AG09319 (cell line): ENCODE measurements around the gene ADAMTSL2.

Experiments
- DNase-seq: peaks from one replicate; pipeline ENCODE4 v3.0.0-alpha.2; 2010; ENCODE audit warnings: low read depth; ENCODE audit errors: extremely low read depth
- TF ChIP-seq, protein P1 (sequence below): IDR thresholded peaks from 2 replicates; pipeline ENCODE4 v1.5.1; 2011; ENCODE audit warnings: low read depth, mild to moderate bottlenecking, inconsistent platforms, low read length, moderate library complexity

Gene ADAMTSL2

DNA sequence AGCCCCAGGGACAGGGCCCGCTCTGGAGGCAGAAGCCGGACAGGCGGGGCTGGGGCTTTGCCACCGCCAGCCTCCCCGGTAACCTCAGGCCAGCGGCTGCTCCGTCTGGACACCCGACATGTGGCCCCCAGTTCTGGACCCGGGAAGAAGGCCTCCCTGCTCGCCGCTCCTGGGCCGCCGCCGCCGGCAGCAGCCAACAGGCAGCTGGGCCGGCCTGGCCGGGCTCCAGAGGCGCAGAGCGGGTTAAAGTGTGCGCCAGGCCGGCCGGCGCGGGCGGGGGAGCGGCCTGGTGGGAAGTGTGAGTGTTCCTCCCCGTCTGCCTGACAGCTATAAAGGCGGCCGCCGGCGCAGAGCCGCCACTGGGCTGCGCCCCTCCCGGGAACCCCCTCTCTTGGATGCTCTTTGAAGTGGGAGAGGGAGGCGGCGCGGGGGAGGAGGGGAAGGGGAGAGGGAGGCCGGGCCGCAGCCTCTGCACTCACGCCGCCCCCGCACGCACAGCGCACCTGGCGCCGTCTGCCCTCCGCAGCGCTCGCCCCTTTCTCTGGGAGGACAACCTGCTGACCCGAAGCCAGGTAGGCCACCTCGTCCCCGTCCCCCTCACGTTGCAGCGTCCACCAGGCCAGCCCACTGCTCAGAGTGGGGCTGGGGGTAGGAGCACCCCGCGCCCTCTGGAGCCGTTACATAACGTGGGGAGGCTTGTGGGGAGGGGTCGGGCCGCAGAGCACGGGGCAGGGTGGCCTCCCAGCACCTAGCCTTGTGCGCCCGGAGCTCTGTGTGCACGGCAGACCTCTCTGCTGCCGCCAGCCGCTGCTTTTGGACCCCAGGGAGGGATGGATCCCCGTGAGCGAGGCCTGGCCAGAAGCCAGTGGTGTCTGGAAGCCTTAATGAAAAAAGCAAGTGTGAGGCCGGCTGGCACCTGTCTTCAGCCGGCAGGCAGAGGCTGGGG, at the start of gene ADAMTSL2:
ADAMTSL2 (plus strand) TSS at position 359 of the 946 bp plus-strand sequence. CDS start 2,009 bp downstream, outside the sequence.
- no peak for DNase-seq

DNA sequence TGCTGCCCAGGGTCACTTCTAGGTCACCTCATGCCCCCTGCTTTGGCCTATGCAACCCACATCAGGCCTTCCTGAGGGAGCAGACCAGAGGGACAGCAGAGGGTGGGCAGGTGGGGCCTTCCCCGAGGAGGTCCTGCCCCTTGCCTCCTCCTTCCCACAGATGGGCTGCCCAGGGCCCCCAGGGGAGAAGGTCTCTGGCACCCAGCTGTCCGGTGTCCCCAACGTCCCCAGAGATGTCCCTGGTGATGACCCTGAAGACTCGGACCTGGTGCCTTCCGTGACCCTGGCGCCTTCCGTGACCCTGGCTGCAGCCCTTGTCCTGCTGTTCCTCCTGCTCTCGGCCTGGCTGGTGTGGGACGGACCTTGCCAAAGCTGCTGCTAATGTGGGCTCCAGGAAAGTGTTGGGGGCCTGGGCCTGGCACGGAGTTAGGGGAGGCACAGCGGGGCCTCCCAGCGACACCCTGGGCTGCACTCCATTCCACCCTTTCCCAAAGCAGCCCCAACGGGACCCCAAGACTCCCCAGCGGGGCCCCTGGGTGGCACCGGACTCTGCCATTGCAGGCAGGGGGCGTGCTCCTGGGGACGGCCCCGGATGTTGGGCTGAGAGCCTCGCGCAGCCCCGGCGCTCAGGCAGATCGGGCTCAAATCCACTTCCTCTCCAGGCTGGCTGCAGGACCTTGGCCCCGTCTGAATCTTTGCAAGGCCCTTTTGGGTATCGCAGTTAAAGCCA, 48.8 kb upstream of the ADAMTSL2 start:
- no peak for DNase-seq
- TF ChIP-seq, protein P1, sequence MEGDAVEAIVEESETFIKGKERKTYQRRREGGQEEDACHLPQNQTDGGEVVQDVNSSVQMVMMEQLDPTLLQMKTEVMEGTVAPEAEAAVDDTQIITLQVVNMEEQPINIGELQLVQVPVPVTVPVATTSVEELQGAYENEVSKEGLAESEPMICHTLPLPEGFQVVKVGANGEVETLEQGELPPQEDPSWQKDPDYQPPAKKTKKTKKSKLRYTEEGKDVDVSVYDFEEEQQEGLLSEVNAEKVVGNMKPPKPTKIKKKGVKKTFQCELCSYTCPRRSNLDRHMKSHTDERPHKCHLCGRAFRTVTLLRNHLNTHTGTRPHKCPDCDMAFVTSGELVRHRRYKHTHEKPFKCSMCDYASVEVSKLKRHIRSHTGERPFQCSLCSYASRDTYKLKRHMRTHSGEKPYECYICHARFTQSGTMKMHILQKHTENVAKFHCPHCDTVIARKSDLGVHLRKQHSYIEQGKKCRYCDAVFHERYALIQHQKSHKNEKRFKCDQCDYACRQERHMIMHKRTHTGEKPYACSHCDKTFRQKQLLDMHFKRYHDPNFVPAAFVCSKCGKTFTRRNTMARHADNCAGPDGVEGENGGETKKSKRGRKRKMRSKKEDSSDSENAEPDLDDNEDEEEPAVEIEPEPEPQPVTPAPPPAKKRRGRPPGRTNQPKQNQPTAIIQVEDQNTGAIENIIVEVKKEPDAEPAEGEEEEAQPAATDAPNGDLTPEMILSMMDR = no peak

More for the DNA sequence above, at the start of gene ADAMTSL2:
- TF ChIP-seq, protein P1 = no peak

DNA sequence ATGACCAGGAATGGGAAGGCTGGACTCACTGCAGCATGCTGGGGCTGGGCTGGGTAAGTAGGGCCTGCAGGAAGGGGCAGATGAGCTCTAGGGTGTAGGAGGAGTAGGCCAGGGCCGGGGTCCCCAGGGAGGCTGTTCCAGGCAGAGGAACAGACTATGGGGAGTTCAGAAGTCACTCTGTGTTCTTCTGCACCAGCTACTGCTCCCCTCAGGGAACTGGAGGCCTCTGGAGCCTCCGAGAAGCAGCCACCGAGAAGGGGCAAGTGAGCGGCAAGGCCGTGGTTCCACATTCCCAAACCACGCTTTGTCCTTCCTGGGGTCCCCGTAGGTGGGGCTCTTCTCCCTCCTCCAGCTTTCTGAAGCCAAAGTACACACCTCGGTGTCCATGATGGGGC, 47.2 kb upstream of the ADAMTSL2 start:
- TF ChIP-seq, protein P1 = no peak
- DNase-seq = no peak

DNA sequence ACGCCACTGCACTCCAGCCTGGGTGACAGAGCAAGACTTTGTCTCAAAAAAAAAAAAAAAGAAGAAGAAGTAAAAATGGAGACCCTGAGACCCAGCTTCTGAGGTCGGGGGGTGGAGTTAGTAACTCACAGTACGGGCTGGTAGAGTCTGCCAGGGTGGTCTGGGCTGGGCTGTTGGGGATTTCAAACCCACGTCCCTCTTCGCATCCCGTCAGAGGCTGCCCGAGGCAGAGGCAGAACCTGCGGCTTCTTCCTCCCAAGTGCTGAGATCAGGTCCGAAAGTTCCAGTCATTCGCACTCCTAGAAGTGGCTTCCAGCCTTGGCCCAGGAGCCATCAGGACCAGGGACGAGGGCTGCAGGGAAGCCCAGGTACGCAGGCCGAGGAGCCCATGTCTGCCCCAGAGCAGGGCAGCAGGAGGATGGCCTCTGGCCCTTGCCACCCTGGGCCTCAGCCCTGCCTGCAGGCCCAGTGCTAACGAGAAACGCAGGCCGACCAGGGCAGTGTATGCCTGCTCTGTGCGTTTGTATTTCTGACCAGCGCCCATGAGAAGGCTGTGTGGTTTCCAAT, 45.7 kb upstream of the ADAMTSL2 start:
- TF ChIP-seq, protein P1 = no peak
- DNase-seq = no peak

DNA sequence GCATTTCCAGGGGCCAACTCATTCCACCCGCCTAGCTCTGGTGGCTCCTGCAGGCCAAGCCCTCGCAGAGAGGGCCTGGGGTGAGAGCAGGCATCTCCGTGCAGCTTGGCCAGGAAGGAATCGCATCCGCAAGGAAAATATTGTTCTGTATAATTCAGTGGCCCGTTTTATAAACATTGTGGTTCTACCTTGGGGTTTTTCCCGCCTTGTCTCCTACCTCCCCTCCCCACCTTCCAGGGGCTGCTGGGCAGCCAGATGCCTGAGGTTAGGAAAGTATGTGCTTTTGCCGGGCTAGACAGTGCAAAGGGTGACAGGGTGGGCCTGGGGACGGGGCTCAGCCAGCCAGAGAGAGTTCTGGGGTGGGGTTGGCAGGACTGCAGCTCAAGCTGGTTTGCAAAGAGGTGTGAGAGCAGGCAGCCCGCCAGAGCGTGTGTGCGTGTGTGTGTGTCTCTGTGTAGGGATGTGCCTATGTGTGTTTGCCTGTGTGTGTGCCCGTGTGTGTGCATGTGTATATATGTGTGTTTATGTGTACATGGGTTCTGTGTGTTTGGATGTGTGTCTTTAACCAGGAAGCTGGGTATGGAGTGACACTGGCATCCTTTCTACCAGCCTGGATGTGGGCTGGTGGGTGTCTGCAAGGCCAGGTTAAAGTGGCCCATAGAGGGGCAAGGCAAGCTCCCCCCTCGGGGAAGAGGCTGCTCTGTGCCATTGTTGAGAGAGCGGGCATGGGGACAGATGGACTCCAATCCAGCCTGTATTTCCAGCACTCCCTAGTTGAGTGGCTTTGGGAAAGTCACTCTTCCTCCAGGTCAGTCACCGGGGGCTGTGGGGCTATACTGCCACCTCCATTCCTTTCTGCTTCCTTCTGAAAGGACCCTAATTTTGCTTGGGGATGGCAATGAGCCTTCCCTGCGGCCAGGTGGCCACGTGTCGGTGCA, 45.0 kb upstream of the ADAMTSL2 start:
- DNase-seq = no peak
- TF ChIP-seq, protein P1 = no peak

DNA sequence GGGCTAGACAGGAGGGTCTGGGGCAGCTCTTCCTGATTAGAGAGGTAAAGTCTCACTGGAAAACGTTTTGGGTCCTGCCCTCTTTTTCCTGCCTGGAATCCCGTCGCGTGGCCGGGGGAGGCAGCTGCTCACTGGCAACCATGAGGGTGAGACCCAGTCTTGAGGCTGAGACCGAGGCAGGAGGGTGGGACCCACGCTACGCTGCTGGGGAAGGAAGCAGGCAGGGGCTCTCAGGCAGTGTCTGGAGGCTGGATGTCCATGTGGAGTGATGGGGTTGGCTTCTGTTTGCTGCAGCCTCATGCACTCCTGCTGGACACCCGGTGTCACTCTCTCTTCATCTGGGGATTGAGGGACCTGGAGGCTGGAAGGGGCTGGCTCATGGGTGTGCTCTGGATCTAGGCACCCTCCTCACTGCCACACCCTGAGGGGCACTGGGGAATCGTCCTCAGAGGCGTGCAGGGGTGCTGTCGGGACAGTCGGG, 44.3 kb upstream of the ADAMTSL2 start:
- no peak for DNase-seq
- TF ChIP-seq, protein P1 = no peak
